ENCODE data around the gene NPPA.
"Not testable (repeated sequence)": the region's sequence is repeated elsewhere in the genome, so short reads cannot be mapped to it uniquely, and the experiment has no call there.

The NPPA gene

DNA sequence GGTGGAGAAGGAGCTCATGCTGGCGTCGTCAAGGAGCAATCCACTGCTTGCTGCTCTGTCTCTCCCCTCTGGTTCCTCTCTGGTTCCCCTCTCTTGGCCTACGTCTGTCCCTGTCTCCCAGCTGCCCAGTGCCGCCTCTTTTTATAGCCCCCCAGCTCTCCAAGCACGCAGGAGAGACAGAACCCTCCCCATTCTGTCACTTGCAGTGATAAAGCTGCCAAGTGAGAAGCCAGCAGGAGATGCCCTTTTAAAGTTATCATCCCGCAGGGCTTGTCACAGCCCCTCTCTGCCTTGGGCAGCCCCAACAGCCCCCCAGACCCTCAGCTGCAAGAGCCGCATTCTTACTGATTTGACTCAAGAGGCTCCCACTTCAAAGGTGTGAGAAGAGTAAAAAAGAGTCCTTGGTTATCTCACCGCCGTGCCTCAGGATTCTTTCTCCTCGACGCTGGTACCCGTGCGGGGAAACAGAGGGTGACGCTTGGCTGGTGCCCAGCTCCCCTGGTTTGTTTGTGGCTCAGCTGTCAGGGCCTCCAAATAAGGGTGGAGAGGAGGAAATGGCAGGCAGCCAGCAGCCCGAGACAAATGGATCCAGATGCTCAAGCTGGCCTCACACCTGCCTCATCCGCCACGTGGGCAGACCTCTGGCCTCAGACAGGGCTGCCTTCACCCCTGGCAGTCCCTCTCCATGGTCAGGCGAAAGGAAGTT, at the start of gene NPPA:
NPPA (minus strand) TSS at position 117 of the 706 bp plus-strand sequence; CDS start at position 18, 99 bp downstream.
- peak; percentile 48 for DNase-seq (ENCODE audit: low spot score)

DNA sequence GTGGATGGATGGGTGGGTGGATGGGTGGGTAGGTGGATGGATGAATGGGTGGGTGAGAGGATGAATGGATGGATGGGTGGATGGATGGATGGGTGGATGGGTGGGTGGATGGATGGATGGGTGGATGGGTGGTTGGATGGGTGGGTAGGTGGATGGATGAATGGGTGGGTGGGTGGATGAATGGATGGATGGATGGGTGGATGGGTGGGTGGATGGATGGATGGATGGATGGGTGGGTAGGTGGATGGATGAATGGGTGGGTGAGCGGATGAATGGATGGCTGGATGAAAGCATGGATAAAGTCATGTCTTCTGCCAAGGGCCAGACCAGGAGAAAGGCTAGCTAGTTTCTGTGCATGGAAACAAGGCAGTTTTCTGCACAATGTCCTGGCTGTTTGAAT, 46.9 kb upstream of the NPPA start:
- not testable (repeated sequence) for DNase-seq (ENCODE audit: low spot score)

- DNase-seq (ENCODE audit: low spot score): peak; percentile 82
These were observed 46.3 kb upstream of the NPPA start for GRCh38 chr1:11893907-11894251.

DNA sequence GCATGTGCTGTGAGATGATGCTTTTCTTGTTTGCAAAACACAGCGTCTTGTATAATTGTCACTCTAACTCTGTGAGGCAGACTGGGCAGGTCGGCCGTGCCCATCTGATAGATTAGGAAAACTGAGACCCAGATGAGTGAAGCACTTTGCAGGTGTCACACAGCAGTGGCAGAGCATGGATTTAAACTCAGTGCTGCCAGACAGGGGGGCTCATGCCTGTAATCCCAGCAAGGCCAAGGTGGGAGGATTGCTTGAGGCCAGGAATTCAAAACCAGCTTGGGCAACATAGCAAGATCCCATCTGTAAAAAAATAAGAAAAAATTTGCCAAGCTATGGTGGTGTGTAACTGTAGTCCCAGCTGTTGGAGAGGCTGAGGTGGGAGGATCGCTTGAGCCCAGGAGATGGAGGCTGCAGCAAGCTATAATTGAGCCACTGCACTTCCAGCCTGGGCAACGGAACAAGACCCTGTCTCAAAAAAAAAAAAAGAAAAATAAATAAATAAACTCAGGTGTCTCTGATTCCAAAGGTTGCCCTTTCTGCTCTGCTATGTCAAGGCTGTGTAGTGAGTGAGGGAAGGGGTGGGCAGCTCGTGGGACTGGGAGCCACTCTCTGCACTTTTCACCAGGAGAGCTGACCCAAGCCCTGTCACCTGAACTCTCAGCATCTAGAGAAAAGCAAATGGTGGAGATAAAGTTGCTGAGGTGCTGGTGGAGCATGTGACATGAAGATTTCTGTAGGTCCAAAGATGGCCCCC, 44.0 kb upstream of the NPPA start:
- no peak for DNase-seq (ENCODE audit: low spot score)

DNA sequence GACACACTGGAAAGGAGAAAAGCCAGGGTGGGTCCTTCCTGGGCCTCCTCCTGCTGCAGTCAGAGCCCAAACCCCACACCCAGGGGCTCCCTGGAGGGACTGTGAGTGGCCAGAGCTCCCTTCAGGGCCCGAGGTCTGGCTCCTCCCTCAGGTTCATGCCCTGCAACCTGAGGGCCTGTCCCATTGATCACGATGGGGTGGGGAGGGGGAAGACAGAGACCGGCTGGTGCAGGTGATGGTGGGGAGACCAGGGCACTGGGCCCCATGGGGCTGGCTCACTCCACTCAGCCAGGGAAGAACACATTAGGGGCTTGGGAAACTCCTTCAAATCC, 41.3 kb upstream of the NPPA start:
- no peak for DNase-seq (ENCODE audit: low spot score)

DNA sequence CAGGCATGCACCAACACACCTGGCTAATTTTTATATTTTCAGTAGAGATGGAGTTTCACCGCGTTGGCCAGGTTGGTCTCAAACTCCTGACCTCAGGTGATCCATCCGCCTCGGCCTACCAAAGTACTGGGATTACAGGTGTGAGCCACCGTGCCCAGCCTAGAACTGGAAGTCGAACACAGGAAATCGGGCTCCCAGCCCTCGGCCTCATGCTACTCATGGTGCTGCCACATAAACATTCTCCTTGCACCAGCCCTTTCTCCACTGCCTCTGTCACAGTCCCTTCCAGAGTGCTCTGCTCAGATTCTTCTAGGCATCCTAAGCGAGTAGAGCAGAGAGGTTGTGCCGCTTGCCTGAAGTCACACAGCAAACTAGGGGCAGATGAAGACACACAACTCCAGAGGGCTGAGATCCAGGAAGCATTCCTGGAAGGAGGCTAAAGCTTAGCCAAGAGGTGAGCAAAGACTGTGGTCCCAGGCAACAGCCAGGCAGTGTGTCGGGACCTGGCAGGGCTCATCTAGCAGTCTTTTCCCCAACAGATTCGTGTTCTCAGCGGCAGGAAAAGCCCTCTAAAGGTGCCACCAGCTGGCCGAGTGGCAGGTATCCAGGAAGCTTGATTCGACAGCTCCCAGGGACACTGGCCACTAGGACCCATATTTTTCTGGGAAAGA, 40.8 kb upstream of the NPPA start:
- no peak for DNase-seq (ENCODE audit: low spot score)

DNA sequence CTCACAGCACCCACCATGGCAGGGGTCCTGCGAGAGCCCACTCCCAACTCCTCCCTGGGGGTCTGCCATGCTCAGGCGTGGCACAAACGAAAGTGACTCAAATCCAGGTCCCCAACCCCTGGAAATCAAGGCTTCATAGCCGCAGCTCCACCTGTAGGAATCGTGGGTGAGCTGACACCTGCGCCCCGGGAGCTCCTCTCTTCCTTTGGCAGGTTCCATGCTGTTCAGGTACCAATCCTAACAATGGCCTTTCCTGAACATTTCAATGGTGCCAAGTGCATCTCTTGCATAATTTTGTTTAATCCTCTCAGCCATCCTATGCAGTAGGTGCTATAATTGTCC, 40.1 kb upstream of the NPPA start:
- no peak for DNase-seq (ENCODE audit: low spot score)

- no peak for DNase-seq (ENCODE audit: low spot score)
These were observed 39.5 kb upstream of the NPPA start for GRCh38 chr1:11886986-11887665.

DNA sequence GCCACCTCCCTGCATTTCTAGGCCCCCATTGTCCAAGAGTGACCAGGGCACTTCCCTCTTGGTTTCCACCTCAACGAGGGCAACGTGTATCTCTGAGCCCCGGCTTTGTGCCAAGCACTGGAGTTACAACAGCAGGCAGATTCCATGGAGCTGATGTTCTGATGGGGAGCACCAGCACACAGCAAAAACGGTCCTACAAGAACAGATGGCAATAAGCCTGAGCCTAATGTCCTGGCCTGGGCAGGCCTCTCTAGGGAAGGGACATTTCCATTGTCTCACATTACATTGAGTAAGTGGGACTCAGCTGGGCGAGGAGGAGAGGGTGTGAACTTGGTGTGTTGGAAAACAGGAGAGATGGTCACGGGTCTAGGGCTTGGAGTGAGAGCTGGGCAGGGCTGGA, 38.3 kb upstream of the NPPA start:
- DNase-seq (ENCODE audit: low spot score): no peak

- no peak for DNase-seq (ENCODE audit: low spot score)
These were observed 35.4 kb upstream of the NPPA start for GRCh38 chr1:11882814-11883538.

GRCh38 chr1:11881749-11882441, 34.3 kb upstream of the NPPA start:
- no peak for DNase-seq (ENCODE audit: low spot score)

DNA sequence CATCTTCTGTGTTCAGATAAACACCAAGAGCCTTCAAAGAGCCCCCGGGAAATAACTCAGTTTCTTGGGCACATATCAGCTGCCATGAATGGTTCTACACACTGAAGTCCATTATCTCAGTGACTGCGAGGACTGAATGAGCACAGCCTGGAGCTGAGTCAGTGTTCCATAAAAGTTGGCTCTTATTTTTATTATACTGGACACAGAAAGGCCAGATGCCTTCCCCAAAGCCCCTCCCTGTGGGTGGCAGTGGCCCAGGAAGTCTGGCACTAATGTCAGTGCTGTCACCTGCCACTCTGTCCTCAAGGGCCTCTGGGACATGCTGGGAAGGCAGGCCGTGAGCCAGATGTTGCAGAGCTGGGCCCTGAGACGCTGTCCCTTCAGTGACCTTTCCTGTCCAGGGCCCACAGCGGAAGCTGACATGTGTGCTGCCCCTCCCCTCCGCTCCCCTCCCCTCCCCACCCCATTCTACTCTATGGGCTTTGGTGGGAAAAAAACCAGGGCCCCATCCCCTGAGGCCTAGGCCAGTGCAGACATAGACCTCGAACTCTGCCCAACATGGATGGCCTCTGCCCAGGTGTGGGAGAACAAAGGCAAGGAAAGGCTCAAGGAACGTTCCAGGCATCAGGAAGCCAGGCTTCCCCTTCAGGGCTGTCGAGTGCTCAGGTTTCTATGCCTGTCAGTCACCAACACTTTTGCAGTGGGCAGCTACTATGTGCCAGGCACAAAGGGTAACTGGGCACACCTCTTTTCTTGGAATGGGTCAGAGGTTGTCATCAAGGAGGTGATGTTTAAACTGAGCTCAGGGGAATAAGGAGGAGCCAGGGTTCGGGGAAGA, 33.5 kb upstream of the NPPA start:
- no peak for DNase-seq (ENCODE audit: low spot score)

DNA sequence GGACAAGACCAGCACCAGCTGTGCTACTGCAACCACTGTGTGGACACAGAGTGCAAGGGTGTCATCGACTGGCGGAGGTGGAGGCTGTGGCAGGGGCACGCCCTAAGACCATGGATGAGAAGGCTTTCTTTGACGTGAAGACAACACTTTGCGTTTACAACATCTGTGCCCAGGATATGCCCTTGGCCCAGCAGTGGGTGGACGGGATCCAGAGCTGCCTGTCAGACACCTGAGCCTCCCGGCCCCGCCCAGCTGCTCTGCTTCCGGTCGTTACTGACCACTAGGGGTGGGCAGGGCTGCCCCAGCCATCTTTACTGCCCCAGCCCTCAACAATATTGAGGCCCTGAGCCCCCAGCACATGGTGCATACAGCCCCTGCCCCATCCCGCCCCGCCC, 32.6 kb upstream of the NPPA start:
- DNase-seq (ENCODE audit: low spot score): no peak

DNA sequence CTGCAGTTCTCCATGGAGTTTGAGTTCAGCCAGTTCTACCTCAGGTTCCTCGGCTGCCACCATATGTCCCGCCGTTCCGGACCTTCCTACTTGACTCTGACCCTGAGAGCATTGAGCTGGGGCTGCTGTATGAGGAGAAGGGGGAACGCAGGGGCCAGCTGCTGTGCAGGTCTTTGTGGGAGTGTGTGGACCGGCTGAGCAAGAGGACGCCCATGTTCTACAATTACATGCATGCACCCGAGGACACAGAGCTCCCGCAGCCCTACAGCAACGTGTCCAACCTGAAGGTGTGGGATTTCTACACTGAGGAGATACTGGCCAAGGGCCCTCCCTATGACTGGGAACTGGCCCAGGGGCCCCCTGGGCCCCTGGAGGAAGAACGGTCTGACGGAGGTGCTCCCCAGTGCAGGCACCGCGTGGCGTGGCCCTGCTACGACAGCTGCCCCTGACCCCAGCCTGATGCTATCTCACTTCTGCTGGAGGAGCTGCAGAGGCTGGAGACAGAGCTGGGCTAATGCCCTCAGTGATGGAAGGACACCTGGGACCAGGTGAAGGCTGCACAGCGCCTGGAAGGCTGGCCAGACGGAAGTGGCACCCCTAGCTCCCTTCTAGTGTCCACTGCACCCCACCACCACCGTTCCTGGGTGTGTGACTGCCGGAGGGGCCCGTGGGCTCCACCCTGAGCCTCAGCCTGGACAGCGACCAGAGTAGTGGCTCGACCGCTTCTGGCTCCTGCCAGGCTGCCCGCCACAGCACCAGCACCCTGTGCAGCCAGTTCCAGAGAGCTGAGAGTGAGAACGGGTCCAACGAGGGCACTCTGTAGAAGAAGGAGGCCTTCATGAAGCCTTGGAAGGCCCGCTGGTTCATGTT, 32.0 kb upstream of the NPPA start:
- DNase-seq (ENCODE audit: low spot score): no peak

- DNase-seq (ENCODE audit: low spot score): no peak
These were observed 31.3 kb upstream of the NPPA start for GRCh38 chr1:11878891-11879190.

GRCh38 chr1:11878081-11878890, 30.7 kb upstream of the NPPA start:
- DNase-seq (ENCODE audit: low spot score): no peak

GRCh38 chr1:11877074-11877473, 29.5 kb upstream of the NPPA start:
- no peak for DNase-seq (ENCODE audit: low spot score)

- DNase-seq (ENCODE audit: low spot score): no peak
These were observed 27.5 kb upstream of the NPPA start for GRCh38 chr1:11875094-11875493.

- no peak for DNase-seq (ENCODE audit: low spot score)
These were observed 27.0 kb upstream of the NPPA start for GRCh38 chr1:11874624-11875023.

Measured in GM03348 (cell line).